Effector CD8-positive, alpha-beta T cell (primary cell): Measurements from ENCODE around the gene TNFSF9.
A peak's percentile ranks its signal among the peaks of the same experiment; 100 is the strongest.

ENCODE experiments used
- DNase-seq: peaks from one replicate; lab custom pipeline; 2025; lab: John Stamatoyannopoulos, UW
- total RNA-seq, 4 experiments: gene quantifications; one replicate each; lab custom pipeline; 2026; lab: John Stamatoyannopoulos, UW

Gene TNFSF9, protein sequence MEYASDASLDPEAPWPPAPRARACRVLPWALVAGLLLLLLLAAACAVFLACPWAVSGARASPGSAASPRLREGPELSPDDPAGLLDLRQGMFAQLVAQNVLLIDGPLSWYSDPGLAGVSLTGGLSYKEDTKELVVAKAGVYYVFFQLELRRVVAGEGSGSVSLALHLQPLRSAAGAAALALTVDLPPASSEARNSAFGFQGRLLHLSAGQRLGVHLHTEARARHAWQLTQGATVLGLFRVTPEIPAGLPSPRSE
- total RNA-seq, result 3.4 to 17.0 (median 6.7) reads per million in 4 experiments

DNA sequence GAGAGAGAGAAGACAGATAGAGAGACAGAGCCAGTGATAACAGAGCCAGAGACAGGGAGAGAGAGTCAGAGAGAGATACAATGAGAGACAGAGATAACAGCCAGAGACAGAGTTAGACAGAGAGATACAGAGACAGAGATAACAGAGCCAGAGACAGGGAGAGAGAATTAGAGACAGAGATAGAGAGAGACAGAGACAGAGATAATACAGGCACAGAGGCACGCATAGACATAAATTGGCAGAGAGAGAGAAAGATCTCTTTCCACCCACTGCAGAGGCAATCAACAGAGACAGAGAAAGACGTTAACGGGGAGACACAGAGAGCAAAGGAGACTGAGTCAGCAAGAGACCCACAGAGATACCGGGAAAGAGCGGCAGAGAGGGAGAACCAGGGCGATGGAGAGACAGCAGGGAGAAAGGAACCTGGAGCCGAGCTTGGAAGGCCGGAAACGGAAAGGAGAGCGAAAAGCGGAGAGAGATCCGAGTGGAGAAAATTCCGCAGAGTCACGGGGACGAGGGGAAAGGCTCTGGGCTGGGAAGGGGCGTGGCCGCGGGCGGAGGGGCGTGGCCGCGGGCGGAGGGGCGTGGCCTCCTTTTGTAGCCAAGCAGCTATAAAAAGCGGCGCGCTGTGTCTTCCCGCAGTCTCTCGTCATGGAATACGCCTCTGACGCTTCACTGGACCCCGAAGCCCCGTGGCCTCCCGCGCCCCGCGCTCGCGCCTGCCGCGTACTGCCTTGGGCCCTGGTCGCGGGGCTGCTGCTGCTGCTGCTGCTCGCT is at the start of gene TNFSF9:
Gene TNFSF9 (plus strand): TSS at position 641 of the 777 bp plus-strand sequence. CDS start 11 bp downstream, at position 652.
- DNase-seq, result peak; percentile 81

DNA sequence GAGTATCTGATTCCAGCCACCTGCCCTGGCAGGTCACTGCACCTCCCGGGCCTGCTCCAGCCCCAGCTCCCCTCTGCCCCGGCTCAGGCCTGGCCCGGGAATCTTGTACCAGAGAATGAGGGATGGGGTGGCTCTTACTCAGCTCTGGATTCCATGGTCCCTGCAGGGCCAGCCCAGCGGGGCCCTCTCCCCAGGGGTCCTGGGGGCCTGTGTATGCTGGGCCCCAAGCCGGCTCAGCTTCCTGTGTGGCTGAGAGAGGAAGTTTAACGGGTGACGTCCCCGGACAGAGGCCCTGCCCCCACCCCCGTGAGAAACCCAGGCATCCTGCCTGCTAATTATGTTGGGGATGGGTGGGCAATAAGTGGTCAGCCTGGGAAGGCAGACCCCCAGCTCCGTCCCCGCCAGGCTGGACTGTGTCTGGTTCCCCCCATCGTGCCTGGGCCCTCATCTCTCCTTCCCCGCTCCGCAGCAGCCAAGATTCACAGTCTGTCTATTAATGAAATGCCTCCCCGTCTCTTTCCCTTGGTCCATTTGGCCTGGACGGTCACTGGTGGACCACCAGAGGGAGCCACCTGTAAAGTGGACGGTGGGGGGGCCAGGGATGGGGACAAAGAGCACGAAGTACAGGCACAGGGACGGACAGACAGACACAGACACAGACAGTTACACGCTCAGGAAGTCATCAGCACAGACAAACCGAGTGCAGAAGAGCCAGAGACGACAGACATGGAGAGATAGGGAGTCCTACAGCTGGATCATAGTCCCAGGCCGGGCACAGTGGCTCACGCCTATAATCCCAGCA is 49.1 kb upstream of the TNFSF9 start, which contains the start of gene DENND1C:
Gene DENND1C (minus strand): TSS at position 247 of the 802 bp plus-strand sequence. CDS start 92 bp downstream, at position 155.
- DNase-seq, result peak; percentile 24

DNA sequence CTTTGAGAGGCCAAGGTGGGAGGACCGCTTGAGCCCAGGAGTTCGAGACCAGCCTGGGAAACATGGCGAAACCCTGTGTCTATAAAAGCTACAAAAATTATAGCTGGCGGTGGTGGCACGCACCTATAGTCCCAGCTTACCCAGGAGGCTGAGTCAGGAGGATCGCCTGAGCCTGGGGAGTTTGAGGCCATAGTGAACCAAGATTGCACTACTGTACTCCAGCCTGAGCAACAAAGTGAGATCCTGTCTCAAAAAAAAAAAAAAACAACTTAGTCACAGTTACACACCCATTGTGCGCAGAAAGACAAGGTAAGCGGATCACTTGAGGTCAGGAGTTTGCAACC is 48.5 kb upstream of the TNFSF9 start:
- DNase-seq, result no peak

DNA sequence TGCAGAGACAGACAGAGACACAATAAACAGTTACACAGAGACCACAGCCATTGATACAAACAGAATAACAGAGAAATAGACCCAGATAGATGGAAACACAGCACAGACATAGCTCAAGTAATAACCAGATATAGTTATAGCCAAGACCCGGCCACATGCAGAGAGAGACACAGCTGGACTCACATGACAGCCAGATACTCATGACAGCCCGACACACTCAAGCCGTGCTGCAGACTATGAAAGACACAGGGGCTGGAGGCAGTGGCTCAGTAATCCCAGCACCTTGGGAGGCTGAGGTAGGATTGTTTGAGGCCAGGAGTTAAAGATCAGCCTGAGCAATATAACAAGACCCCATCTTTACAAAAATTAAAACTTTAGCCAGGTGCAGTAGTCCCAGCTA is 47.6 kb upstream of the TNFSF9 start:
- no peak for DNase-seq

DNA sequence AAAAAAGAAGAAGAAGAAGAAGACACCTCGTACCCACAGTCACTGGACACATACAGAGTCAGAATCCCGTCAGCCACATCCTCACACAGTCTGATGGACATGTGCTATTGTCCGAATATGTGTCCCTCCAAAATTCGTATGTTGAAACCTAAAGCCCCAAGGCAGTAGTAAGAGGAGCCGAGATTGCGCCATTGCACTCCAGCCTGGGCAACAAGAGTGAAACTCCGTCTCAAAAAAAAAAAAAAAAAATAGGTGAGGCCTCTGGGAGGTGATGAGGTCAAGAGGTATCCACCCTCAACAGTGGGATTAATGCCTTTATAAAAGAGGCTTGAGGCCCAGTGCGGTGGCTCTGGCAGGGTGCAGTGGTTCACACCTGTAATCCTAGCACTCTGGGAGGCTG is 46.6 kb upstream of the TNFSF9 start:
- DNase-seq, result no peak

DNA sequence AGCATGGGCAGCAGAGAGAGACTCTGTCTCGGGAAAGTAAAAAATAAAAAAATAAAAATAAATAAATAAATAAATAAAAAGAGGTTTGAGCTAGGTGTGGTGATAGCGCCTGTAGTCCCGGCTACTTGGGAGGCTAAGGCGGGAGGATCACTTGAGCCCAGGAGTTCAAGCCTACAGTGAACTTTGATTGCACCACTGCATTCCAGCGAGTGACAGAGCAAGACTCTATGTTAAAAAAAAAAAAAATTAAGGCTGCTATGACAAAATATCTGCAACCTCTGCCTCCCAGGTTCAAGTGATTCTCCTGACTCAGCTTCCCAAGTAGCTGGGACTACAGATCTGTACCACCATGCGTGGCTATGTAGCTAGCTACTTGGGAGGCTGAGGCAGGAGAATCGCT is 46.0 kb upstream of the TNFSF9 start:
- DNase-seq, result no peak

DNA sequence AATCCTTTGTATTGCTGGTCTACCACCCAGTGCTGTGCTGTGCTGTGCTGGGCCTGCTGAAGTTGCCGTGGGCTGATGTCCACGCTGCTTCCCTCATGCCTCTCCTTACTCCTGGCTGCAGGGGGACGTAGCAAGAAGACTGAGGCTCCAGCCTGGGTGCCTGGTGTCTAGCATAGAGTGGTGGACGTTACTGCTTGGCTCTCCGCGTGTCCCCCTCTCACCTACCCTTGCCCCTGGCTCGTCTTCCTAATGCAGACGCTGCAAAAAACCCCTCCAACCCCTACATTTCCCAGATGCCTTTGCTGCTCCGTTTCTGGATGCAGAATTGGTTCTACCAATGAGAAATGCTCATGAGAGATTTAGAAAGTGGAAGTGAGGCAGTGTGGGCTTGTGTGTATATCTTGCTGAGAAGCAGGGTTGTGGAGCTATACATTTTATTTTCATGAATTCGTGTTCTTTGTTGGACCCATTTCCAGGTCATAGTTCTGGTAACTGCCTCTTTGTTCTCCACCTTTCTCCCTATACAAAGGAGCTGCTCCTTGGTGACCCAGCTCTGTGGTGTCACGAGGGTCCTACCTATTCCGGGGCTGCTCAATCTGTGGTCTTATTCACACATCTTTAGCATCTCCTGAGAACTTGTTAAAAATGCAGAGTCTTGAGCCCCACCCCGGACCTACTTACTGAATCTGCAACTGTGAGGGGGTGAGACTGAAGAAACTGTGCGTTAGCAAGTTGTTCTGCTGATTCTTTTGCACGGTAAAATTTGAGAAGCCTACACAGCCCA is 41.4 kb upstream of the TNFSF9 start:
- DNase-seq, result no peak

DNA sequence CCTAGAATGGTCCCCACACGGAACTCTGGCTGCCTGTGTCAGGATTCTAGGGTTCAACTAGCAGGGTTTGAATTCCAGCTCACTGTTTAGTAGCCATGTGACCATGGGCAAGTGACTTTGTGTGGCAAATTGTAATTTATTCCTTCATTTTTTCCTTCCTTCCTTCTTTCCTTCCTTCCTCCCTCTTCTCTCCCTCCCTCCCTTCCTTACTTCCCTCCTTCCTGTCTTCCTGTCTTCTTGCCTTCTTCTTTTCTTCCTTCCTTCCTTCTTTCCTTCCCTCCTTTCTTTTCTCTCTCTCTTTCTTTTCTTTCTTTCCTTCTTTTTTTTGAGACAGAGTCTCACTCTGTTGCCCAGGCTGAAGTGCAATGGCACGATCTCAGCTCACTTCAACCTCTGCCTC is 40.7 kb upstream of the TNFSF9 start:
- no peak for DNase-seq

DNA sequence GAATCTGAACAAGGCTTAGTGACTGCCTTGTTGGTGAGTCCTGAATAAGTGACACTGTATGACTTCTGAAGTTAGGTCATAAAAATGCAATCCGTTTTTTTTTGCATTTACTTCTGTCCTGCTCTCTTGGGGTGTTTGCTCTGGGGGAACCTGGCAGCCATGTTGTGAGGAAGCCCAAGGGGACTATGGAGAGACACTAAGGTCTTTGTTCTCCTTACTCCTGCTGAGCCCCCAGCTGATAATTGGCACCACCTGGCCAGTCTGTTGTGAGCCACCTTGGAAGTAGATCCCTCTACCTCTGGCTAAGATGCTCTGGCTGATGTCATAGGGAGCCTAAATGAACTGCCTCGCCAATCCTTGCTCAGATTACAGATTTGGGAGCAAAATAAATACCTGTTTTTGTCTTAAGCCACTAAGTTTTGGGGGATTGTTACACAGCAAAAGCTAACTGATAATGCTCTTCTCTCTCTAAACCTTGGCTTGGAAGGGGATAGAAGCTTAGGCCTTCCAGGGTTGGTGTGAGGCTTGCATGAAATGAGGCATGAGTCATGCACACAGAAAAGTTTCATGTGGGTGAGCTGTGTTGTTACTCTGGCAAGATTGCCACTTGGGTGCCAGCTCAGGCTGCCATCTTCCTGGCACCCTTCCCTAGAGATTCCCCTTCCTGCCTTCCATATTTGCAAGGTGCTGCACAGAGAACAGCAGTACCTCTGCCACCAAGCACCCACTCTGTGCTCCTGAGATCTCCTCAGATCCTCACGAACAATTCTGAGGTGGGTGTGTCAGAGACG is 38.8 kb upstream of the TNFSF9 start:
- no peak for DNase-seq

DNA sequence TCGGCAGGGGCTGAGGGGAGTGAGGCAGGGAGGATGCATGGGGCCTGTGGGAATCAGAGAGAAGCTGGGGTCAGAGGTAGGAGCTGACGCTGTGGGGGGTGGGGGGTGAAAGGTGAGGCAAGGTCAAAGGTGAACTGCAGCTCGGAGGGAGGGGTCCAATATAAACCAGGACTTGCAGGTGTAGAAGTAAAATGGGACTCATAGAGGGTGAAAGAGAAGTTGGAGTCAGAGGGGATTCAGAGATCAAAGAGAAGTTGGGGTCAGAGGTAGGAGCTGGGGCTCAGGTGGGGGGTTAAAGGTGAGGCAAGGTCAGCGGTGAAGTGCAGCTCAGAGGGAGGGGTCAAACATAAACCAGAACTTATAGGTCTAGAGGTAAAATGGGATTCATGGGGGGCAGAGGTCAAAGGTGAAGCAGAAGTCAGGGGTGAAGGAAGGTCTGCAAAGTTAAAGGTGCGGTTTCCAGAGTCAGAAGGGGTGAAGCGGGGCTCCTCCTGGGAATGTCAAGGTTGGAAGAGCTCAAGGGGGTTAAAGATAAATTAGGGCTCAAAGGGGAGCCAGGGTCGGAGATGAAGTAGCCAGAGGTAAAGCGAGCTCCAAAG is 36.3 kb upstream of the TNFSF9 start:
- no peak for DNase-seq

DNA sequence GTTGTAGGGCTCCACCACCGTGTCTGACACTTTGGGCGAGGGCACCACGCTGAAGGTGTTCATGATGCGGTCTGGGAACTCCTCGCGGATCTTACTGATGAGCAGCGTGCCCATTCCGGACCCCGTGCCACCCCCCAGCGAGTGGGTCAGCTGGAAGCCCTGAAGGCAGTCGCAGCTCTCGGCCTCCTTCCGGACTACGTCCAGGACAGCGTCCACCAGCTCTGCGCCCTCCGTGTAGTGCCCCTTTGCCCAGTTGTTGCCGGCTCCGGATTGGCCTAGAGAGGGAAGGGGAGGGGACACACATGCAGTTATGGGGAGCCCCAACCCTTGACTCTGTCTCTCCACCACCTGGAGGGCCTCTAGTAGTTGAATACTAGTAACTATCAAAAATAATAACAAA is 34.9 kb upstream of the TNFSF9 start:
- DNase-seq, result no peak

DNA sequence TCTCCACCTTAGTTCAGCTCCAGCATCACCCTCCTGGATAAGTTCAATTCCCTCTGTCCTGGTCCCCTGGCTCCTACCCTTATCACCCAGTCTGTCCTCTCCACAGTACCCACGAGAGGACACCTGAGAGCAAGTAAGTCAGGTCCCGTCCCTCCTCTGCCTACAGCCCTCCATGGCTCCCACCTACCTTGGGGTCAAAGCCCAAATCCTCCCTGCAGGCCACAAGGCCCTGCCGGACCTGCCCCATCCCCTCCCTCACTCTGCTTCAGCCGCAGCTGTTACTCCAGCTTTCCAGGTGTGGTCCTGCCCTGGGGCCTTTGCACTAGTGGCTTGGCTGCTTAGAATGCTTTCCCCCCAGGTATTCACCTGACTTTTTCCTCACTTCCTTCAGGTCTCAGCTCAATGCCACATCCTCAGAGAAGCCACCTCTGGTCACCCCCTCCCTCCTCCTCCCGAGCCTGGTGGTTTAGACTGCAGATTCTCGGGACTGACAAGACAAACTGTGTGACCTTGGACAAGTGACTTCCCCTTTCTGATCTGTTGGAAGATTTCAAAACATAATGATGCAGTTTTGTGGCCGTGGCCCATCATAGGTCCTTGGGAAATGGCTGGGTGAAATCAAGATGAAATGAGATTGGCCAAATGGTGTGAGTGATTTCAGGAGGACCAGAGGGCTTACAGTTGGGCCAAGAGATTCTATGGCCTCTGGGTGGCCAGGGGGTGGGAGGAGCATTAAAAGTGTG is 32.4 kb upstream of the TNFSF9 start:
- no peak for DNase-seq

DNA sequence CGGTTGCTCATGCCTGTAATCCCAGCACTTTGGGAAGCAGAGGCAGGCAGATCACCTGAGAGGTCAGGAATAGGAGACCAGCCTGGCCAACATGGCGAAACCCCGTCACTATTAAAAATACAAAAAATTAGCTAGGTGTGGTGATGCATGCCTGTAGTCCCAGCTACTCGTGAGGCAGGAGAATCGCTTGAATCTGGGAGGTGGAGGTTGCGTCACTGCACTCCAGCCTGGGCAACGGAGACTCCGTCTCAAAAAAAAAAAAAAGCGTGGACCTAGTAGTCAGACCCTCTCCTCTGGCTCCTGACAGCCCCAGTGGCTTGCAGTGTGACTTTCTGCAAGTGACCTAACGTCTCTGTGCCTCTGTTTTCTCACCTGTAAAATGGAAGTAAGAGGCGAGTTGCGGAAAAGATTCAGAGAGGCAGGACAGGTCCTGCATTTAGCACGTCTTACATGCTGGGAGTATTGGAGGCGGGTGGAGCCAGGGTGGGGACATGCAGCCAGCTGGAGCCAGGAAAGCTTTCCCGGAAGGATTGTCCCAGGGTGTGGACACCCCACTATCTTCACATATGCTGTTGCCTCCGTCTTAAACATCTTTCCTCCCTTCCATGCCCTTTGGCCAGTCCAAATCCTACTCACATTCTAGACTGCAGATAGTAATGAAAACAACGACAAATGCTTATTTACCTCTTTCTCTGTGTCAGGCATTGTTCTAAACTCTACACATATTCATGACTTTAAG is 31.6 kb upstream of the TNFSF9 start:
- no peak for DNase-seq

DNA sequence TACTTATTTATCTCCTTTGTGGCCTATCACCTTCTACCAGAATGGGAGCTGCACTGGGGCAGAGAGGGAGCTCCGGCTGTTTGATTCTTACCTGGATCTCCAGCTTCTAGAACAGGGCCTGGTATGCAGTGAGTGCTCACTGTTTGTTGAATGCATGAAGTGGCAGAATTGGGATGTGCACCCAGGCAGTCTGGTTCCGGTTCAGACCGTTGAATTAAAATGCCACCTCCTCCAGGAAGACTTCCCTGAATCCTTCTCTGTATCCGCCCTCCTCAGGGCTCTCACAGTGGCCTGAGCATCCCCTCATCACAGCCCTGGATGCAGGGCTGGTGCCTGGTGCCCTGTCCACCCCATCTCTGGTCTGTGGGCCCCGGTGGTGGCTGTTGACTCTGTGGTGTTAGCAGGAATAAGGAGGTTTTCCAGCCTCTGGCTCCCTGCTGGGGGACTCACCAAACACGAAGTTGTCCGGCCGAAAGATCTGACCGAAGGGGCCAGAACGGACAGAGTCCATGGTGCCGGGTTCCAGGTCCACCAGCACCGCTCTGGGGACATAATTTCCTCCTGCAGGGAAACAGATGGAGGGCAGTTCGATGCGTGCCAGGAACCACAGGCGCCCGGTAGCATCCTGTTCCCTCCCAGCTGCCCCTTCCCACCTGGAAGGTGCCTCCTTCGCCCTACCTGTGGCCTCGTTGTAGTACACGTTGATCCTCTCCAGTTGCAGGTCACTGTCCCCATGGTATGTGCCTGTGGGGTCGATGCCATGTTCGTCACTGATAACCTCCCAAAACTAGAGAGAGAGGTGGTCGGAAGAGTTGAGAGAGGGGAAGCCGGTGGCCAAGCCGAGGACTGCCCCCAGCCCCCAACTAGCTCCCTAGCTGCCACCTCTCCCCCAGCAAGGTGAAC is 29.7 kb upstream of the TNFSF9 start:
- no peak for DNase-seq

DNA sequence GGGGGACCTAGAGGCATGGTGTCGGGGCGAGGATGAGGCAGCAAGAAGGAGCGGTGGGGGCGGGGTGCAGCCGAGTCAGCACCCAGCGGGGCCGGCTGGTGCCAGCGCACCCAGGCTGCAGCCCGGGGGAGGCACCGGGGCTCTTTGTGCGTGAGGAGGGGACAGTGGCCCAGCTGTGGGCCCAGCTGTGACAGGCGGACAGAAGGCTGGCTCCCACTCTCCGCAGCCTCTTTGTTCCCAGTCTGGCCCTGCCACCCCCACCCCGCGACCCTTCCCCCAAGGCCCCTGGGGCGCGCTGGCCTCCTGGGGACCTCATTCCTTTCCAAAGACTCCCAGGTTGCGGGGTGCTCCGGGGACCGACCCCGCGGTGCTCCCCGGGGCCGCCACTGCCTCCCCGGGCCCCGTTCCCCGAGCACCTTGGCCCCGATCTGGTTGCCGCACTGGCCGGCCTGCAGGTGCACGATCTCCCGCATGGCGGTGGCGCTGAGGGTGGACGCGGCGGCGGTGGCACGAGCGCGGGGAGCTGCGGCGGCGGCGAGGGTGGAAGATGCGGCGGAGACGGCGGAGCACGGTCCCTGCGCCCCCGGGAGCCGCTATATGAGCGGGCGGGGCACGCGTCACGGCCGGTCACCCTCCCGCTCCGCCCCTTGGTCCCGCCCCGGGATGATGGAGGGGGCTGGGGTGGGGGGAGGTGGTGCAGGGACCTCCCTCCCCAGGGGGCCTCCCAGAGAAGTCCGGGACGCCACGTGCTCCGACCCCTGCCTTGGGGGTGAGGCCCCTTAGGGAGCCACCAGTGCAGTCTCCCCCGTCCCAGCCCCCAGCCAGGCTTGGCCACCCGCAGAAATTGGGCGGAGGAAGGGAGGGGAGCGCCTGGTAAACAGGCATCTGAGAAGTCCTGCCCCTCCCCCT is 28.8 kb upstream of the TNFSF9 start, which contains the start of gene TUBB4A:
Gene TUBB4A (minus strand): TSS at position 570 of the 909 bp plus-strand sequence. CDS start 97 bp downstream, at position 473.
- DNase-seq, result peak; percentile 13

DNA sequence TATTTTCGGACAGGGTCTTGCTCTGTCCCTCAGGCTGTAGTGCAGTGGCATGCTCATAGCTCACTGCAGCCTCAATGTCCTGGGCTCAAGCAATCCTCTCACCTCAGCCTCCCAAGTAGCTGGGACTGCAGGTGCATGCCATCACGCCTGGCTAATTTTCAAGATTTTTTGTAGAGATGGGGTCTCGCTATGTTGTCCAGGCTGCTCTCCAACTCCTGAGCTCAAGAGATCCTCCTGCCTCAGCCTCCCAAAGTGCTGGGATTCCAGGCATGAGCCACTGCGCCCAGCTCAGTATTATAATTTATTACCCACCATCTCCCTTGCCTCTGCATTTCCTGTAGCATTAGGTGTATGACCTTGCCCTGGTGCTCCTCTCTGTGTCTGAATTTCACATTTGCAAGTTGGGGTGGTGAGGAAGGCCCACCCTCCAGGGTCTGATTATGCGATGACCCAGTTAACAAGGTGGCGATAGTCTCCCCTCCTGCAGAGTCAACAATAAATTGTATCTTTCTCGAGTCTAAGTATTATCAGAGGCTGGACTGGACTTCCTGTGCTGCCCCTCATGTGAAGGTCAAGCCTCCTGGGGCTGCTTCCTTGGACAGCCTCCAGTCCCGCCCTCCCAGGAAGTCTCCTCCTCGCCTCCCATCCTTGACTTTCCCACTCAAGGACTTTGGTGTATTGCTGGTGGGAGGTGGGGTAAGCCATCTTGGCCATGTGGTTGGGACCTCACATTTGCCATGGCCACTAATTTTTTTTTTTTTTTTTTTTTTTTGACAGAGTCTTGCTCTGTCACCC is 27.2 kb upstream of the TNFSF9 start:
- DNase-seq, result no peak
